Stimulated activated CD4-positive, alpha-beta T cell treated with anti-CD3 and anti-CD28 coated beads, Interleukin-15, amount 100 ng/mL, for 24 hours (primary cell): ENCODE results near the gene SLC8A1.

ENCODE experiments used
- DNase-seq: peaks from one replicate; pipeline ENCODE4 v3.0.0-alpha.2; 2020

SLC8A1 gene

GRCh38 chr2:40457837-40458236, 5.9 kb upstream of the SLC8A1 start:
- DNase-seq: no peak

GRCh38 chr2:40457366-40457765, 5.5 kb upstream of the SLC8A1 start:
- DNase-seq: no peak

GRCh38 chr2:40456926-40457325, 5.0 kb upstream of the SLC8A1 start:
- DNase-seq: no peak

DNA sequence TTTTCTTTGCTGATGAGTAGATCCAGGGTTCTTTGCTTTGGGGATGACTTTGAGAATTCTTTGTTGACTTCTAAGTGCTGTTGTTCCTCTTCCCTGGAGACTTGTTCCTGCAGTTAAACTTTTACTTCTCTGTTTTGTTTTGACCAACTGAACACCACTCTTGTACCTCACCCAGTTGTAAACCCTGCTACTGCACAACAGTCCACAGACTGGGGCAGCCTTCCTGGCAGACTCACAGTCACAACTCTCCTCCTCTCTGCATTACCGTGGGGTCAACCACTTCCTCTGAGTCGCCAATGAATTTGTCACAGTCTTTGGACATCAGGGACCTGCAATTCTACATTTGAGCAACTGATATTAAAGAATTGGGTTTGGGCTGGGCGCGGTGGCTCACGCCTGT, 3.8 kb upstream of the SLC8A1 start:
- no peak for DNase-seq

DNA sequence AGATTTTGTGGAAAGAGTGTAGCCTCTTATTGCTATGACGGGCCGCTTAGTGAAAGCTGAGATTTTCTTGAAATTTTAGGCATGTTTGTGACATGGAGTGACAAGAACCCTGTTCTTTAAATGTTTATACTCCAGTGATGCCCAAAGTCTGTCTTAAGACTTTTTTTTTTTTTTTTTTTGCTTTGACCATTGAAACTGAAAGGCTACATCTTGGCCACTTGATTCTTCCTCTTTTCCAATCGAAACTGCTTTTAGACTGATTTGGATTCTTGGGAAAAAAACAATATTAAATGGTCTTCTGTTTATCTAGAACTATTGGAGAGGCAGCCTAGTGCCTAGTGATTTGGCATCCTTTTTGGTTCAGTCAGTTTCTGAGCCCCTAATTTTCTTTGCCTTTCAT, 2.4 kb upstream of the SLC8A1 start:
- no peak for DNase-seq

- DNase-seq: no peak
These were observed 896 bp upstream of the SLC8A1 start for GRCh38 chr2:40452786-40453185.

DNA sequence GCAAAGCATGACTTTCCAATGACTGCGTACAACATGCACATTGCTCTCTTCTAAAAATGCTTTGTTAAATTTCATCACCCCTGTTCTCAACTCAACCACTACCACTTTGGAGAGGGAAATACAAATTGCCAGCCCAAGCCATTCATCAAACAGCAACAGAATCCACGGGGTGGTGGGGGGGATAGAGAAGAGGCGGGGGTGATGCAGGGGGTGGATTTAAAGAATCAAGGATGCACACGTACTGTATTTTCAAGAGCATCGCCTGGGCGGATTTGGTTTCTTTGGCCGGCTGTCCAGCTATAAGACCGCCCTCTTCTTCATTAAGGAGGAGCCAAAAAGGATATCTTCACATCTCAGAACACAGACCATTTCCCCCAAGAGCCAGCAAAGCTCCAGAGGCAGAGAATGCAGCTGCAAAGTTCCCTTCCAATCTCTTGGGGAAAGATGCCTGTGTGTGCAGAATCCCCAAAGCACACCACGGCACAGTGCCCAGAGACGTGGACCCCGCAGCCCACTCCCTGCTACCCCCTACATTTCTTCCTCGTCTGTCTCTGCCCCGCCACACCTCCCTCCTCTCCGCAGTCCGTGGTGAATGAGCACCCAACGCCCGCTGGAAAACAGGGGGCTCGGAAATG, 977 bp downstream of the SLC8A1 start:
- DNase-seq: no peak

DNA sequence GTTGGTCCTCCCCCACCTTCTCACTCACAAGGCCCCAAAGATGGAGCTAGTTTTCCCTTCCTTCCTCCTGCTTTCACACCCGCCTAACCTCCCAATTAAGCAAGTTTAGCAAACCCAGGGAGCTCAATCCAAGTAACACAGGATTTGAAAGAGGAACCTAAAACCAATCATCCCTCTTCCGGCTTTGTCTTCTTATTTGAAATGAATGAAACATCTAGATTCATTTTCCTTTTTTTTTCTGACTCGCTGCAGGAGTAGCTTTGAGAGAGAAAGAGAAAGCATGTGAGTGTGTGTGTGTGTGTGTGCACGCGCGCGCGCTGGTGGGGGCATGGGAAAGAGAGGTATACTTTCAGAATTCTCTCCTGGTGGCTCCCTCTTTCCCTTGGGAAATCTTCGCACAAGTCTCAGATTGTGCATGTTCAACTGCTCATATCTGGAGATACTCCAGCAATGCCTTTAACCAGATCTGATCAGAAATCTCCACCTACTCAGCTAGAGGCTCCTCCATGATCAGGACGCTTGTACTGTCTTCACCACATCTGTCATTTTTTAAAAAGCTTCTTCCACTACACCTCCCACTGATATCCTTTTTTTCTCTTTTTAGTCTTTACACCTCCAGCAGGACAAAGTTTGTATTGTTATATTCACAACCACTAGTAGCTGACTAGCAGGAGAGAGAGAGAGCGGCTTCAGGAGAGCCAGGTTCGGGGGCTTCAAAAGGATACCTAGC, 1.7 kb downstream of the SLC8A1 start:
- DNase-seq: no peak

- no peak for DNase-seq
These were observed 3.3 kb downstream of the SLC8A1 start for GRCh38 chr2:40448476-40449079.

- DNase-seq: no peak
These were observed 6.4 kb downstream of the SLC8A1 start for GRCh38 chr2:40445467-40445866.

- no peak for DNase-seq
These were observed 11.1 kb downstream of the SLC8A1 start for GRCh38 chr2:40440835-40441234.

GRCh38 chr2:40439473-40439872, 12.4 kb downstream of the SLC8A1 start:
- DNase-seq: no peak

DNA sequence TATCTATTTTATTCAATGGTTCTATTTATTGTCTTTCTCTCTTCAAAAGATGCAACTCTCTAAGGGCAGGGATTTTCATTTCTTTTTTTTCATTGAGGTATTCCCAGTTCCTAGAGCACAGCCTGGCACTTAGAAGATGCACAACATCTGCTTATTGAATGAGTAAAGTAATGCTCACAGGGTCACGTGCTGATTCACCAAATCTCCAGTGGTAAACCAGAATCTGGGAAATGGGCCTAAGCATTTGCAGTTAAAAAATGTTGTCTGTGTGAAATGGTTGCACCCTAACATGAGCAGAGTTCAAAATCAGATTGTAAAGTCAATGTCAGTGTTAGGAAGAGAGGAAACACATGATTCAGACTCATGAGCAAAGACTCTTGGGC, 15.8 kb downstream of the SLC8A1 start:
- DNase-seq: no peak

DNA sequence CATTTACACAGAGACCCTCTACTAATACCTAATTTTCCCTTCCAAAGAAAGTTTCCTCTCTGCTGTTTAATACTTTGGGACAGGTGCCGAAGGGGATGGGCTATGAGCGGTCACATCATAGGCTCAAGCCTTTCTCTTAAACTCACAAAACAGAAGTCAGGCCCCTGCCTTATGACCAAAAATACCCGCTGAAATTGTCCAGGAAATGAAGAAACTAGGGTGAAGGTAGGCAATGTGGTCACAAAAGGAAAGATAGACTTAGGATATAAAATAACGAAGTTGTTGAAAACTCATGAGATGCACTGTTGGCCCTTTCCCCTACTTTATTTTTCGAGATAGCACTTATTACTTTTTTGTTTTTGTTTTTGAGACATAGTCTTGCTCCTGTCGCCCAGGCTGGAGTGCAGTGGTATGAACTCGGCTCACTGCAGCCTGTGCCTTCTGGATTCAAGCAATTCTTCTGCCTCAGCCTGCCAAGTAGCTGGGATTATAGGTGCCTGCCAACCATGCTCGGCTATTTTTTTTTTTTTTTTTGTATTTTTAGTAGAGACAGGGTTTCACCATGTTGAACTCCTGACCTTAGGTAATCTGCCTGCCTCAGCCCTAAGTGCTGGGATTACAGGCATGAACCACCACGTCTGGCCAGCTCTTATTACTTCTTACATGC, 16.3 kb downstream of the SLC8A1 start:
- no peak for DNase-seq

DNA sequence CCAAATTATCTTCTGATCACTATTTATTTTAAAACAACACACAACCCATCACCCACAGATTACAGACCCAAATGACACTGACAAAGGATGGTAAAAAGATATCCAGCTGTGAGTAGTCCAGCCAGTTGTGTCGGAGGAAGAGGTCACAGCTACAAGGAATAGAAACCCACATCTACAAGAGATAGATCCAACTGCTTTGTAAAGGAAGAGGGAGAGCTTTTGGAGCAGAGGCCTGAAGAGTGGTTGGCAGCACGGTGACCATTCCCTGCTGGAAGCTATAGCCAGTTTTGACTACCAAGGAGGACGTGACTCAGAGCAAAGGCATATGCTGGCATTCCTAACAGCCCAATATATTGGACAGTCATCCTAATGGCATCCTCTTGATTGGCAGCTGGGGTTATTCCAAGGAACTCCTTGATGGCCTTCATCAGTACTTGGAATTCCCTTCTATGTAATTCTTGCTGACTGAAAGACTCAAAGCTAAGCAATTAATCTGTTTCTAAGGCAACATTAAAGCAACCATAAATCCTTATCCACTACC, 17.1 kb downstream of the SLC8A1 start:
- DNase-seq: no peak

DNA sequence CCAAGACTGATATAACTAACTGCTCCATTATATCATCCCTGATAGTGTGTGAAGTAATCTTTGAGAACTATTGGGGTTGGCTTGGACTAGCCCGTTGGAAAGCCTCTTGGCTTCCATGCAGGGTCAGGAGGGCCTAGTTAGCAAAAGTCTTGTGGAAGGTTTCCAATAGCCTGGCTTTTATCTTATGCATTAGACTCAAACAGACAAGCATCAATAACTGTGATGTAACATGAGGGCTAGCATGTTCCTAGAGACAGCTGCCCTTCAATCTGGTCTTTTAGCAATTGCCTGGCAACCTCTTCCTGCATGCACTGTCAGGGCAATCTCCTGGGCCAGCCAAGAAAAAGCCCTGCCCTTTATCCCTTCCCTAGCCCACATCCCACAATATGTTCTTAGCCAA, 18.2 kb downstream of the SLC8A1 start:
- no peak for DNase-seq

DNA sequence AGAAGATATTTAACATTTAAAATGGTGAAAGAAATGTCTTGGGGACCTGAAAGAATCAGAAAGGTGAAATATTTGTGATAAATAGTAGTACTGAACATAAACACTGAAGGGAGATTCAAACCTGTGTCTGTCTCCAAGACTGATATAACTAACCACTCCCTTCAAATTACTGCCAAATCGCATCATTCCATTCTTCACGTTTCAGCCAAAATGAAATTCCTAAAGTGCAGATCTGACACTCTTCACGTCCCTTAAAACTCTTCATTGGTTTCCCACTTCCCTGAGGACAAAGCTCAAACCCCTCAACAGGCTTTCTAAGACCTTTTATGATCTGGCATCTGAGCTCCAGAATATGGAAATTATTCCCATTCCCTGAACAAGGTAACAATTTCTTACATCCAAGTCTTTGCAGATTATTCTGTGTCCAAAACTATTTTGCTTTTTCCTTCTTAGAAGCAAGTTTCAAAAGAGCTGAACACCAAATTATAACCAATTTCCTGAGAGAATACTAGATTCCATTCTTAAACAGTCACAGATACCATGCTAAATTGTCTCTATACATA, 18.9 kb downstream of the SLC8A1 start:
- no peak for DNase-seq

DNA sequence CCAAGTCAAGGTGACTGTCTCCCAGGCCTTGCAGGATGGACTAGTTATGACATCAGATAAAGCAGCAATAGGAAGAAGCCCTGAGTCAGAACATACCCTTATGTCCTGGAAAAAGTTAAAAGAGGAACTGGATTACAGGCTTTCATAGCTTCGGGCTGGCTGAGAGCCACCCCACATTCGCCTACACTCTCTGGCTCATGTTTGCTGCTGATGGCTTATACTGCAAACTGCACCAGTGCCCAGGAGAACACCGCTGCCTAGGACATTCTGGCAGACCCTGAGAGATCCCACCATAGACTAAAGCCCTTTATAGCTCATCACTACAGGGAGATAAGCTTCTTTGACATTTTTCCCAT, 20.3 kb downstream of the SLC8A1 start:
- no peak for DNase-seq

DNA sequence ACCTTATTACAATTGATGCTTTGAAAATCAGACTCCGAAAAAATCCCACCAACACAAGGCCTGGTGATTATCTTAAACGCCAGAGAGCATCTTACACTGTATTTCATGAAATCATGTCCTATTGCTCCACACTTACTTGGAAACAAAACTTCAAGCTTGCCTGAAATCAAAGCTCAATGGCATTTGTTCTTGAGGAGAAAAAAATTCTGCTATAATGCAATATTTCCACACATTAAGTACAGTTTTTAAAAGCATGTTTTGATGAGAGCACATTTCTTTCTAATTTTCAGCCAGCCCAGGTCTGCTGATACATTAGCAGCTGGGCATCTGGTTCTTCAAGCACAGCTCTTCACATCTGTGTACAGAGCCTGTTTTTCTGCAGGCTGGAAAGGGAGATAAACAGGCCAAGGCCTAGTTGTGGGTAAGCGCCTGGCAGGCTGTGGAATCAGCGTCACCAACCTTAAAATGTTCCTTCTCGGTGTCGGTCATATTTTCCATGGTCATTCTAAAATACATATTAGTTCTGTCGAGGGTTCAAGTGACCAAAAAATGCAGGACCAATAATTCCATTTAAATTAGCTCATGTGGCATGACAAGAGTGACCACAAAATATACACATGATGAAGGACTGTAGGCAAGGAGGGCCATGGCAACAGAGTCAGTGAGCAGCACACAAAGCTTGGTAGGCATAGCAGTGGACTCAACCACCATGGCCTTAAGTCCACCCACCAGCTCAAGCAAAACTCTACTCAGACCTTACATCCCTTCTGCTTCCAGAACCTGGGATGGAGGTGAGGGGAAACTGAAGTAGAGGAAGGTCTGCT, 20.9 kb downstream of the SLC8A1 start:
- no peak for DNase-seq

DNA sequence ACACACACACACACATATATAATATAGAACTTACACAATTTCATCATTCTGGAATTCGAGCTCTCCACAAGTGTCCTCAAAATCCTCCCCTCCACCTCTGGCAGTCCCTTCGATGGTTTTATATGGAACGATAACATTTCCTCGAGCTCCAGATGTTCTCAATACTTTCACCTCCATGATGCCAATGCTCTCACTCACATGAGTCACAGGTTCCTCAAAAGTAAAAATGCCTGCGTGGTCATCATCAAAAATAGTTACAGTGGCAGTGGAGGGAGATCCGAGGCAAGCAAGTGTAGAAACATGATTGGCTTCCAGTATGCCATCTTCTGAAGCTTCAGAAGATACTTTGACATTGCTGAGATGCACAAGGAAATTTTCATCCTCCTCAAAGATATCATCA, 23.5 kb downstream of the SLC8A1 start:
- no peak for DNase-seq

DNA sequence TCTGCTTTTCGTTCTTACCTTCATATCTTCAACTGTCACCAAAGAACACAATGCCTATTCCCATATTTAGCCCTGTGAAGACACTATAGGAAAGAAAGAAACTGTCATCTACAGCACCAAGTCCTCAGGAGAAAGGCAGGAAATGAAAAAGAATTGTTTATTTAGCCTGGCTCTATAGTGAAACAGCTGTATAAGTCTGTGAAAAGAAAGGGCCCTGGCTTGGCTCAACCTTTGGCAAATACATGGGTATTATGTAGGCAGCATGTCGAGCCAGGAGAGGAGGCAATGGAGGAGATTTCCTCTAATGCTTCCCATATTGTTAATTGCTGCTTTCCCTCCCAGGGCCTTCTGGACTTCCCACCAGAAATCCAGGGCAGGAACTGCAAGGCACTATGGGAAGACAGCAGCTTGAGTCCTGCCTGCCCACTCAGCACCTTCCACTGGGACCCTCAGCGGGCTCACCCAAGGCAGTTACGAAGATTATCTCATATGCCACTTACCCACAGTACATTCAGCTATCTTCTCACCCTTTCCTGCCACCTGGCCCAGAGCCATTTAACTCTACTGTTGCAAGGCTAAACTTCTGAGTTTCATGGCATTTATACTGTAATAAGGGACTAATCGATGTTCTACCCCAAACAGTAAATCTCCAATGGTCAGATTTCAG, 30.1 kb downstream of the SLC8A1 start:
- no peak for DNase-seq

DNA sequence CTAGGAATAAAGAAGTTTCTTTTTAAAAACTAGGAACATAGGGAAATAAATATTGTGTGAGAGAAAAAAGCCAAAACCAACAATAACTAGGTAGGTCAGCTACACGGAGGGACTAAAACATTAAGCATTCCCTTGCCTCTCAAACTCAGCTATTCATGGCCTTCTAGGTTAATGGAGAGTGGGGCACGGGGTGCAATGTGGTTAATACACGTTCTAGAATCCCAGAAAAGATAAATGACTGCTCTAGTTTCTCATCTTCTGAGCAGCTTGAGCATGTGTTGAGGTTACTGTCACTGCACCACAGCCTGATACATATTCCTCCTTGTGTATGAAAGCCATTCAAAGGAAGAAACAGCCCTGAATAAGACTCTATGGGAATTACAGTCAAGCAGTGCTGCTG, 31.4 kb downstream of the SLC8A1 start:
- no peak for DNase-seq
